GM23248 (cell line): ENCODE data around the gene BPGM. TPM values are rescaled to one million over a fixed set of nuclear protein-coding genes. Genes with fewer than 3 reads are reported as not detected.

Experiments used
- DNase-seq: peaks from one replicate; pipeline ENCODE4 v3.0.0-alpha.2; 2015
- H2AFZ ChIP-seq: fragments of 200-600 bp; sonication (generic); 2 replicates; pipeline ENCODE4 v1.6.1; 2016; ENCODE audit warnings: antibody characterized with exemption
- H3F3A ChIP-seq: fragments of 200-600 bp; sonication (generic); 2 replicates; pipeline ENCODE4 v1.6.1; 2016; ENCODE audit warnings: mild to moderate bottlenecking, antibody characterized with exemption, mixed run types; ENCODE audit not compliant: insufficient read depth
- H3K27ac ChIP-seq: fragments of 200-600 bp; sonication (generic); 2 replicates; pipeline ENCODE4 v1.5.1; 2016; ENCODE audit warnings: mild to moderate bottlenecking
- H3K27me3 ChIP-seq: fragments of 200-600 bp; sonication (generic); replicated peaks from 2 replicates; pipeline ENCODE4 v1.6.1; 2016; ENCODE audit warnings: mild to moderate bottlenecking; ENCODE audit not compliant: insufficient read depth
- H3K36me3 ChIP-seq: fragments of 200-600 bp; sonication (generic); 2 replicates; pipeline ENCODE4 v1.6.1; 2016; ENCODE audit warnings: low read depth, mild to moderate bottlenecking
- H3K4me1 ChIP-seq: fragments of 200-600 bp; sonication (generic); 2 replicates; pipeline ENCODE4 v1.6.1; 2016; ENCODE audit warnings: mild to moderate bottlenecking; ENCODE audit not compliant: insufficient read depth
- H3K4me2 ChIP-seq: fragments of 200-600 bp; sonication (generic); one replicate; pipeline ENCODE4 v1.6.1; 2016; ENCODE audit warnings: mild to moderate bottlenecking; ENCODE audit not compliant: unreplicated experiment
- H3K4me3 ChIP-seq: fragments of 200-600 bp; sonication (generic); 2 replicates; pipeline ENCODE4 v1.5.1; 2016; ENCODE audit warnings: mild to moderate bottlenecking
- H3K79me2 ChIP-seq: fragments of 200-600 bp; sonication (generic); 2 replicates; pipeline ENCODE4 v1.6.1; 2016; ENCODE audit warnings: mild to moderate bottlenecking; ENCODE audit not compliant: insufficient read depth
- H3K9ac ChIP-seq: fragments of 200-600 bp; sonication (generic); 2 replicates; pipeline ENCODE4 v1.6.1; 2016; ENCODE audit warnings: mild to moderate bottlenecking
- H3K9me2 ChIP-seq: fragments of 200-600 bp; sonication (generic); 2 replicates; pipeline ENCODE4 v1.6.1; 2016; ENCODE audit warnings: mixed run types, mild to moderate bottlenecking, moderate library complexity; ENCODE audit not compliant: insufficient read depth
- H3K9me3 ChIP-seq: fragments of 200-600 bp; sonication (generic); one replicate; pipeline ENCODE4 v1.6.1; 2017; ENCODE audit warnings: low read depth
- H4K20me1 ChIP-seq: fragments of 200-600 bp; sonication (generic); 2 replicates; pipeline ENCODE4 v1.6.0; 2016; ENCODE audit not compliant: insufficient read depth
- EZH2 ChIP-seq: fragments of 200-600 bp; sonication (generic); IDR thresholded peaks from 2 replicates; pipeline ENCODE4 v1.6.1; 2018; ENCODE audit warnings: antibody characterized with exemption, mild to moderate bottlenecking; ENCODE audit not compliant: insufficient read depth, poor library complexity, severe bottlenecking
- EZH2phosphoT487 ChIP-seq: fragments of 200-600 bp; sonication (generic); IDR thresholded peaks from 2 replicates; pipeline ENCODE4 v1.6.1; 2018; ENCODE audit warnings: antibody characterized with exemption, moderate library complexity, mild to moderate bottlenecking, low read depth; ENCODE audit not compliant: insufficient read depth
- whole genome bisulfite sequencing, 2 experiments: methylation state at CpG; one replicate each; pipeline ENCODE4 v1.1.6; 2015 to 2017; ENCODE audit warnings: low lambda C conversion rate in 2 of 2, low coverage in 1 of 2; ENCODE audit errors: missing lambda C conversion rate in 2 of 2; 5-methylcytosine and 5-hydroxymethylcytosine counted together
- in situ Hi-C: fragments of 300-500 bp; cut with MboI; formaldehyde crosslinking; loops from 2 replicates; pipeline ENCODE4 v1.15.0; 2020
- polyA plus RNA-seq: library from polyadenylated mRNA; unstranded; fragments of >200 nt; fragmentation: Nextera tagmentation; extraction: Ambion mirVana; gene quantifications from 2 replicates; pipeline ENCODE4 v1.2.1, GENCODE V29; 2016
- total RNA-seq: library from RNA; depleted of rRNA; stranded (reverse); fragments of >200 nt; shearing (Covaris generic); gene quantifications from 2 replicates; pipeline ENCODE4 v1.2.3, GENCODE V29; 2014

Gene BPGM
- total and polyA plus RNA-seq, 2 experiments from 2014 or later = 37.4 to 41.3 TPM

DNA sequence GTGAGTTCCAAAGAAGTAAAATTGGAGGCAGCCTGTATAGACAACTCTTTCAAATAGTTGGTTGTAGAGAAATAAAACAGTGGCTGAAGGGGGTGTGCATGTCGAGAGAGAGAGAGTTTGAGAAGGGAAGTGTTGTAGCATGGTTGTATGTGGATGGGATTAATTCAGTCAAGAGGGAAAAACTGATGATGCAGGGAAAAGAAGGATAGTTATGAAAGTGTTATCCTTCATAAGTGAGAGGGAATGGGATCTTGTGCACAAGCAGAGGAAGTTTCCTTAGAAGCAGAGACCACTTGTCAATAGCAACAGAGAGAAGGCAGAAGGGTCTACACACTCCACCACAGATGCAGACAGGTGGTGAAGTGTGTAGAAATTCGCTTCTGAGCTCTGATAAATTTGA is 30.0 kb upstream of the BPGM start:
- no peaks in the 10 kb centered on the region for H3K27me3 ChIP-seq
- H3F3A ChIP-seq = peaks cover 52% of the 10 kb centered on the region
- in situ Hi-C loops = no loop called here
- H3K4me2 ChIP-seq = no peak overlapping the region
- no peaks in the 10 kb centered on the region for H4K20me1 ChIP-seq
- peaks cover 50% of the 10 kb centered on the region for H3K4me1 ChIP-seq
- no peak overlapping the region for H3K9ac ChIP-seq
- WGBS, 2 experiments = 93 to 95% methylated on average over 2 of the region's 2 CpGs
- H3K4me3 ChIP-seq = no peak overlapping the region
- no peaks in the 10 kb centered on the region for H3K9me3 ChIP-seq
- no peak overlapping the region for H2AFZ ChIP-seq
- no peaks in the 10 kb centered on the region for H3K9me2 ChIP-seq
- H3K36me3 ChIP-seq = no peaks in the 10 kb centered on the region
- no peak for TF ChIP-seq EZH2phosphoT487
- TF ChIP-seq EZH2 = no peak
- no peak for DNase-seq
- no peak overlapping the region for H3K27ac ChIP-seq
- no peaks in the 10 kb centered on the region for H3K79me2 ChIP-seq

DNA sequence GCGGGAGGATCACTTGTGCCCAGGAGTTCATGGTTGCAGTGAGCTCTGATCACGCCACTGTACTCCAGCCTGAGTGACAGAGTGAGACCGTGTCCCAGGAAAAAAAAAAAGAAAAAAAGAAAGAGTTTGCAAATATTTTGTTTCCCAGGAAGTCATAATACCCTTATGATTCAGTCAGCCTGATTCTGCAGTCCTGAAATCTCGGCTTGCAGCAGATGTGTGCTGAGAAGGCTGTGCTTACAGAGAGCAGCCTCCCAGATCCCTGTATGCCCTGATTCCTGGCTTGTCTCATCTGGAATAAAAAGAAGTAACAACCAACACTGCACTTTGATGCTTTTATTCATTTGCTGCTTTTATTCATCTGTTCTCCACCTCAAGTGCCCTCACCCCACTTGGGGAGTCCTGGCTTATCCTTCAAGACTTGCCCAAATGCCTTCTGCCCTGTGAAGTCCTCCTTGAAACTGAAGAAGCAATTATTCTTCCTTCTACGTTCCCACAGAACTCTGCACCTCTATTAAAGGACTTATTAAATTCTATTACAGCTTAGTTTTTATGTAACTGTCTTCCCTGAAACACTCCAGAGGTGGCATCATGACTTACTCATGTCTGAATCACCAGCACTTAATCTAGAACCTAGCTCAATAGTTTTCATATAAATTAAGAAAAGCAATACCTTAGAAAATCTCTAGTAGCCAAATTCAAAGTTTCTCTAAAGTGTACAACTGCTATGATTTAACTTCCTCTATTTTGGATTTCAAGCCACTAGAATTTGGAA is 27.7 kb upstream of the BPGM start:
- no peaks in the 10 kb centered on the region for H3K9me3 ChIP-seq
- H2AFZ ChIP-seq = no peak overlapping the region
- no peaks in the 10 kb centered on the region for H3K9me2 ChIP-seq
- H3K9ac ChIP-seq = peak overlapping the region; percentile 82
- TF ChIP-seq EZH2 = no peak
- TF ChIP-seq EZH2phosphoT487 = no peak
- DNase-seq = peak; percentile 88
- peaks cover 44% of the 10 kb centered on the region for H3F3A ChIP-seq
- in situ Hi-C loops = no loop called here
- peak overlapping the region; percentile 79 for H3K4me2 ChIP-seq
- H3K36me3 ChIP-seq = no peaks in the 10 kb centered on the region
- no peaks in the 10 kb centered on the region for H3K27me3 ChIP-seq
- H3K79me2 ChIP-seq = no peaks in the 10 kb centered on the region
- WGBS, 2 experiments = 24 to 38% methylated on average over 5 of the region's 5 CpGs
- H3K27ac ChIP-seq = peak overlapping the region; percentile 97
- H4K20me1 ChIP-seq = no peaks in the 10 kb centered on the region
- peak overlapping the region; percentile 45 for H3K4me3 ChIP-seq
- H3K4me1 ChIP-seq = peaks cover 40% of the 10 kb centered on the region

DNA sequence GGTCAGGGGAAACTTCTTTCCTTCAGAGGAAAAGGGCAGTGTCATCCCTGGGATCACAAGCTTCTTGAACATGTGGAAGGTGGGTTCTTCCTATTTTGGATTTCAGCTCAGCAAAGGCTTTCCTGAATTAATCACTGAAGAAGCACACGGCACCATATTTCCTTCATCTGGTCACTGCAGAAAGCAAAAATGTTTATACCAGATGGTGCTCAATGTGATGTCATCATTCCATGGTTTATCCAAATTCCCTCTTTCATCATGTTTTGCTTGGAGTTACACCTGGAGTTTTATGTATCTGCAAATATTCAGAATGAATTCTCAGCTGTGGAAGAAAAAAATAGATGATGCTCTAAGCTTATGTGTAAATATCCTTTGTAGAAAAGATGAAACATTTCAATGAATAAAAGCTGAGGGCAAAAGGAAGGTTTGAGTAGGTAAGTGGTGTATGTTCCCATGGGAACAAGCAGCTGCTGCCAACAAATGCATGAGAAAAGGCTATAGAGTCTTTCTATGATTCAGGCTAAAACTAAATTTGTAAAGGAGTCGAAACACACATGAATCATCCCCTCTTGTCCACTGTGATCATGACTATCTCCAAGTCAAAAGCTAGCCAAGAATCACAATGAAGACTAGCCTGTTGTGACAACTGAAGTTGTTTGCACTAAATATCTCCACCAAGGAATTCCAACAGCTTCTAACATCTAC is 26.9 kb upstream of the BPGM start:
- Histone ChIP-seq H3K4me3 (no peak overlapping the region), H3K27ac (peak overlapping the region; percentile 97), H3K36me3 (no peaks in the 10 kb centered on the region), H3K4me1 (peaks cover 33% of the 10 kb centered on the region), H3K9me3 (no peaks in the 10 kb centered on the region), H3K4me2 (peak overlapping the region; percentile 79), H3K9me2 (peaks cover 6% of the 10 kb centered on the region; the same call in 1 of the 2 replicates), H4K20me1 (no peaks in the 10 kb centered on the region), H2AFZ (no peak overlapping the region), H3K9ac (peak overlapping the region; percentile 82), H3K27me3 (no peaks in the 10 kb centered on the region), H3F3A (peaks cover 39% of the 10 kb centered on the region), H3K79me2 (no peaks in the 10 kb centered on the region)
- DNase-seq = peak; percentile 97
- in situ Hi-C loops = no loop called here
- no peak for TF ChIP-seq EZH2phosphoT487
- no peak for TF ChIP-seq EZH2
- 14 to 15% methylated on average over 2 of the region's 2 CpGs for WGBS, 2 experiments

DNA sequence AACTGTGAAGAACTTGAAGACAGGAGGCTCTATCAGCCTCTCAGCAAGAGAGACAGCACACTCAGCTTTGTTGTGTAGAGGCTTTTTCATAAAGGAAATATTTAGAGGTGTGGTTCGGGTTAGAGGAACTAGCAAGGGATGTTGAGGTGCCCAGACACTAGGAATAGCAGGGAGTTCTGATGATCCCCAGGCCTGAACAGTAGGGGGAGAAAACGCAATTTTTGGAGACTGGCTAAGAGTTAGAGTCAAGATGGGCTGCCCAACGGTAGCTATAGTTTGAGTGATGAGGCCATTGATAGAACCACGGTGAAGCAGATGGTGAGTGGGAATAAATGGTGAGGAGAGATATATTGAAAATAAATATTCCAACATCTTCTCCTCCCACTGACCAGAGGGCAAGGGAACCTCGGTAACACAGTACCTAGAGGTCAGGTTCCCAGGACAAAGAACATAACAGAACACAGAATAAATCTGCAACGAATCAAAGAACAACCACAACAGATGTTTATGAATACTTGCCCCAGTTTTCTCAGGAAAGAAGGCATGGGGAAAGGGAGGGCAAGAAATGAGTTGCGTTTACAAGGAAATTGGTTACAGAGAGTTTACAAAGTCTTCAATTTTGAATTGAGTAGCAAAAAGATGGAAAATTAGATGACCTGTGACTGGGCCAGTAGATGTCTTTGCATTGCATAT is 24.2 kb upstream of the BPGM start:
- H3K4me3 ChIP-seq = no peak overlapping the region
- H3K27me3 ChIP-seq = no peaks in the 10 kb centered on the region
- H3K4me1 ChIP-seq = peaks cover 42% of the 10 kb centered on the region
- WGBS, 2 experiments = 69 to 70% methylated on average over 7 of the region's 7 CpGs
- no peak for TF ChIP-seq EZH2
- no peak for TF ChIP-seq EZH2phosphoT487
- H4K20me1 ChIP-seq = no peaks in the 10 kb centered on the region
- no peak overlapping the region for H3K4me2 ChIP-seq
- H3K36me3 ChIP-seq = no peaks in the 10 kb centered on the region
- peaks cover 49% of the 10 kb centered on the region for H3F3A ChIP-seq
- no peaks in the 10 kb centered on the region for H3K9me3 ChIP-seq
- in situ Hi-C loops = no loop called here
- no peak for DNase-seq
- H3K9ac ChIP-seq = no peak overlapping the region
- no peaks in the 10 kb centered on the region for H3K79me2 ChIP-seq
- H3K27ac ChIP-seq = no peak overlapping the region
- H2AFZ ChIP-seq = no peak overlapping the region
- H3K9me2 ChIP-seq = peaks cover 9% of the 10 kb centered on the region
